Uterus (tissue), 4 donors: ENCODE measurements around the gene KCNMA1. TPM values are rescaled to one million over a fixed set of nuclear protein-coding genes. Genes with fewer than 3 reads are reported as not detected.
A peak's percentile ranks its signal among the peaks of the same experiment; 100 is the strongest.

Experiments used
- DNase-seq, 2 donors: peaks; one replicate each; pipeline ENCODE4 v3.0.0-alpha.2; 2019 to 2020
- H3K27ac ChIP-seq, 2 donors: fragments of 200-600 bp; sonication (generic); 1 replicate in 1 of 2; 2 replicates in 1 of 2; pipeline ENCODE4 v1.5.1; 2016 to 2018
- H3K27me3 ChIP-seq, 2 donors: fragments of 200-600 bp; sonication (generic); one replicate each; pipeline ENCODE4 v1.5.1; 2018 to 2019; ENCODE audit warnings: control low read depth in 1 of 2
- H3K36me3 ChIP-seq, 2 donors: fragments of 200-600 bp; sonication (generic); one replicate each; pipeline ENCODE4 v1.5.1; 2019; ENCODE audit warnings: control low read depth in 1 of 2
- H3K4me1 ChIP-seq, 2 donors: fragments of 200-600 bp; sonication (generic); one replicate each; pipeline ENCODE4 v1.5.1; 2018 to 2019; ENCODE audit warnings: control low read depth in 1 of 2
- H3K4me3 ChIP-seq, 2 donors: fragments of 200-600 bp; sonication (generic); 1 replicate in 1 of 2; 2 replicates in 1 of 2; pipeline ENCODE4 v1.5.1; 2018 to 2019; ENCODE audit warnings: mild to moderate bottlenecking in 1 of 2
- H3K9me3 ChIP-seq, 2 donors: fragments of 200-600 bp; sonication (generic); one replicate each; pipeline ENCODE4 v1.5.1; 2019; ENCODE audit warnings: control low read depth in 1 of 2
- POLR2A ChIP-seq, 2 donors: fragments of 450-650 bp; IDR thresholded peaks; one replicate each; pipeline ENCODE4 v1.6.1; 2016; ENCODE audit warnings: antibody characterized with exemption in 2 of 2, mild to moderate bottlenecking in 1 of 2, moderate library complexity in 1 of 2
- intact Hi-C: fragments of 100-400 bp; cut with DNase I; formaldehyde crosslinking; loops from one replicate; pipeline ENCODE4 v1.15.1; 2023; ENCODE audit warnings: low total_unique reads
- total RNA-seq, 4 donors: library from RNA; depleted of rRNA in 3 of 4; stranded (reverse); fragments of >200 nt in 3 of 4; gene quantifications; one replicate each; pipeline versions ENCODE4 v1.1.0 to v1.2.4, GENCODE V29; 2014 to 2023
- TF ChIP-seq, protein P1 (sequence below), 4 experiments: fragments of 200-600 bp in 2 of 4; fragments of 450-650 bp in 2 of 4; sonication (generic) in 2 of 4; IDR thresholded peaks; one replicate each; pipeline ENCODE4 v1.5.1; 2016 to 2019; ENCODE audit warnings: antibody characterized with exemption in 4 of 4, mild to moderate bottlenecking in 2 of 4, moderate library complexity in 1 of 4
- donor health status: DM: yes; HTN: yes; CAD: no.

Gene KCNMA1
- total RNA-seq, 4 donors from 2014 or later: 86.2 to 236 (median 164) TPM

DNA sequence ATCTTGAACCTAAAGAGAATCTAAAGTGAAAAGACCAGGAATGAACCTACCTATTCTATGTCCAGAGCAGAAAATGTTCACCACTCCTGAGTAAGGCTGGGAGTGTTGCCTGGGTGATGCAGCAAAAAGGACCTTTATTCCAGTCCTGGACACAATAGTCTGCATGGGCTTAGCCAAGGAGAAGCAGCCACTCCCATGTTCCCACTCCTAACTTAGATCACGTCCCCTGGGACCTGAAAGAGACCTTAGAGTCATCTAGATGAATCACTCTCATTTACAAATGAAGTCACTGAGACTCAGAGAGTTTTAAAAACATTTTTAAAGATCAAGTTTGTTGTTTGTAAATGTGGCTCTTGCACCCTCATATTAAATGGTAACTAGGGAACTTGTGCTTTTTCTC is 763.4 kb downstream of the KCNMA1 start:
- no peaks in the 10 kb centered on the region for H3K27me3 ChIP-seq
- DNase-seq: peak in 1 of 2 donors; percentile 52
- peak overlapping the region in 1 of 2 donors; percentile 1 for H3K27ac ChIP-seq
- TF ChIP-seq, protein P1, sequence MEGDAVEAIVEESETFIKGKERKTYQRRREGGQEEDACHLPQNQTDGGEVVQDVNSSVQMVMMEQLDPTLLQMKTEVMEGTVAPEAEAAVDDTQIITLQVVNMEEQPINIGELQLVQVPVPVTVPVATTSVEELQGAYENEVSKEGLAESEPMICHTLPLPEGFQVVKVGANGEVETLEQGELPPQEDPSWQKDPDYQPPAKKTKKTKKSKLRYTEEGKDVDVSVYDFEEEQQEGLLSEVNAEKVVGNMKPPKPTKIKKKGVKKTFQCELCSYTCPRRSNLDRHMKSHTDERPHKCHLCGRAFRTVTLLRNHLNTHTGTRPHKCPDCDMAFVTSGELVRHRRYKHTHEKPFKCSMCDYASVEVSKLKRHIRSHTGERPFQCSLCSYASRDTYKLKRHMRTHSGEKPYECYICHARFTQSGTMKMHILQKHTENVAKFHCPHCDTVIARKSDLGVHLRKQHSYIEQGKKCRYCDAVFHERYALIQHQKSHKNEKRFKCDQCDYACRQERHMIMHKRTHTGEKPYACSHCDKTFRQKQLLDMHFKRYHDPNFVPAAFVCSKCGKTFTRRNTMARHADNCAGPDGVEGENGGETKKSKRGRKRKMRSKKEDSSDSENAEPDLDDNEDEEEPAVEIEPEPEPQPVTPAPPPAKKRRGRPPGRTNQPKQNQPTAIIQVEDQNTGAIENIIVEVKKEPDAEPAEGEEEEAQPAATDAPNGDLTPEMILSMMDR (IDR thresholded peaks at IDR 0.05): no peak
- no peak for TF ChIP-seq POLR2A (IDR thresholded peaks at IDR 0.05)
- intact Hi-C loops: no loop called here
- H3K4me1 ChIP-seq: no peaks in the 10 kb centered on the region
- no peaks in the 10 kb centered on the region for H3K9me3 ChIP-seq
- no peak overlapping the region for H3K4me3 ChIP-seq
- no peaks in the 10 kb centered on the region for H3K36me3 ChIP-seq

DNA sequence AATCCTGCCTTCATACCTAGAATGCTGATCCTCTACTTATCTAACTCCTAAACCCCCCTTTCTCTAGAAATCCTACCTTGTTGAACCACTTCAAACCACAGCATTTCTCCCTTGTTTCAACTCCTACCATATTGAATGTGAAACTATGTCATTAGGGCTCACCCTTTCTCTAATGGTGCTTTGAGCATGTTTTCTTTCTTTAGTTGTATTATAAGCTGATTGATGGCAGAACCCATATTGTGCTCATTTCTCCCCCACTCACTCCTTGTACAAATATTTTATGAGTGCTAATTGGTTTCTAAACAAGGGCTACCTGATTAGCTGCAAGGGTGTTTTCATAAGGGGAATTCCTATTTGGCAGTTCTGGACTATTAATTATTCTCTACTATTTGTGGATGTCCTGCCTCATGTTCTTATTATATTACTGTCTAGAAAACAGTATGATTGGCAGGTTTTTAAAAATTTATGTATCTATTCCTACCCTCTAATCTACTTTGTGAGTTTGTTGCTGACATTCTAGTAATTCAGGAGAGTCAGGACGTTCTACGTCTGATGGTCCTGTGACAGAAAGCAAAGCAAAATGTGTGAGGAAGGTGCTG is 765.8 kb downstream of the KCNMA1 start:
- intact Hi-C loops: no loop called here

DNA sequence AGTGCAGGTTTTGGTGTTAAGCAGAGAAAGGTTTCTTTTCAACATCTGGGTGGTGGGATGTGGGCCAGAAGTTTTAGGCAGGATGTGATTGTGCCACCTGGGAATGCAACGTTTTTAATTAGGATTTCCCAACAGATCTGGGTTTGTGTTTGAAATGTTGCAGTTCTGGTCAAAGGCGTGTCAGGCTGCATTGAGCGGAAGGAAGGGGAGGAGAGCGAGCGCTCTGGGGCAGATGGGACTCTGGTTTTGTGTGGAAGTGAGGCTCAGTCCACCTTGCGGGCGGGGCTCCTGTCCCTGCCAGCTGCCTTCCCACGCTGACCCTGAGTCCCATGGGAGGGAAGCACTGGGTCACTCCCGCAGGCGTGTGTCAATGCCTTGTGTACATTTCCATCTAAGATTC is 767.7 kb downstream of the KCNMA1 start:
- no peaks in the 10 kb centered on the region for H3K27me3 ChIP-seq
- DNase-seq: no peak
- intact Hi-C loops: no loop called here
- TF ChIP-seq, protein P1 (IDR thresholded peaks at IDR 0.05): no peak
- no peak for TF ChIP-seq POLR2A (IDR thresholded peaks at IDR 0.05)
- no peak overlapping the region for H3K27ac ChIP-seq
- no peaks in the 10 kb centered on the region for H3K4me1 ChIP-seq
- no peaks in the 10 kb centered on the region for H3K36me3 ChIP-seq
- no peaks in the 10 kb centered on the region for H3K9me3 ChIP-seq
- H3K4me3 ChIP-seq: no peak overlapping the region

More for the DNA sequence above, 765.8 kb downstream of the KCNMA1 start:
- Histone ChIP-seq H3K27ac (no peak overlapping the region), H3K27me3 (no peaks in the 10 kb centered on the region), H3K4me3 (no peak overlapping the region), H3K9me3 (no peaks in the 10 kb centered on the region), H3K4me1 (no peaks in the 10 kb centered on the region), H3K36me3 (no peaks in the 10 kb centered on the region)
- TF ChIP-seq, protein P1 (IDR thresholded peaks at IDR 0.05): no peak
- no peak for TF ChIP-seq POLR2A (IDR thresholded peaks at IDR 0.05)
- no peak for DNase-seq

DNA sequence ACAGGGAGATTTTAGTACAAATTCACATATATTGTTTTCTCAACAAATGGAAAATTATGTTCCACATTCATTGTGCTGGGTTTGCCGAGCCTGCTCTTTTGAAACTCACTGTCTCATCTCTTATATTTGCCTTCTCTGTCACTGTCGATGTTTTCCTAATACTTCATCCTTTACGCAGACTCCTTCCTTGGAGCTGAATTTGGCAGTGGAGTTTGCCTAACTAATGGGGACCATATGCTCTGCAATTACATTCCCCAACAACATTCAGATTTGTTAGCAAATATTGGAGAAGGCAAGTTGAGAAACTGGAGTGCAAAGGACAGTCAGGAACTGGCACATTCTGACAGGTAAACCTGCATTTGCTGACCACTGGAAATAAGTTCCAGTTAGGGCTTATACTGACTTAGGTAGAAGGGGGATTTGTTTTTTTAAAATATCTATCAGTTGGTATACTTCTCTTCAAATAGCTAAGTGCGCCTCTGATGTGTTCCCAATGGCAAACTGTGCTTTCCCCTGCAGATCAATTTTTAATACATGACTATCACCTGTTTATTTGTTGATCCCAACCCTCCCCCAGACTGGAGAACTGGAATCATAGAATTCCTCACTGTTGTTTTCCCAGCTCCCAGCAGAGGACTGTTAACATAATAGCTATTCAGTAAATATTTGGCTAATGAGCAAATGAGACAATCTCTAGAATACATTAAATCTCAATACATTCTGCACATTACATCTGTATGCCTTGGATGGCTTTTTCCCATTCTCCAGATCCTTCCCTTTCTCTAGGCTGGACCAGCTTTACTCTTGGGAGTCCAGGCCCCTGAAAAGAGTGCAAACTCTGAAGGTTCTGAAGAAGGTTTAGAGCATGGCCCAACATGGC is 769.3 kb downstream of the KCNMA1 start:
- DNase-seq: no peak
- H3K4me3 ChIP-seq: no peak overlapping the region
- H3K27me3 ChIP-seq: no peaks in the 10 kb centered on the region
- H3K27ac ChIP-seq: no peak overlapping the region
- H3K9me3 ChIP-seq: no peaks in the 10 kb centered on the region
- TF ChIP-seq, protein P1 (IDR thresholded peaks at IDR 0.05): no peak
- no peak for TF ChIP-seq POLR2A (IDR thresholded peaks at IDR 0.05)
- H3K36me3 ChIP-seq: no peaks in the 10 kb centered on the region
- H3K4me1 ChIP-seq: no peaks in the 10 kb centered on the region
- intact Hi-C loops: no loop called here
